ENCODE results near the gene TTYH3.

- TF ChIP-seq SUZ12 (IDR thresholded peaks at IDR 0.05; ENCODE audit: low read length) (no peak), HDAC2 (IDR thresholded peaks at IDR 0.05; ENCODE audit: borderline replicate concordance in 1 of 2, low read depth in 2 of 2, low read length in 2 of 2) (no peak), JUN (IDR thresholded peaks at IDR 0.05; ENCODE audit: low read depth, low read length) (no peak), SP1 (IDR thresholded peaks at IDR 0.05; ENCODE audit: low read depth, low read length) (no peak), POLR2A (IDR thresholded peaks at IDR 0.05; ENCODE audit: control extremely low read depth in 1 of 2, low read depth in 2 of 2, low read length in 2 of 2) (no peak)
Observed at GRCh38 chr7:2649991-2650390, 18.2 kb downstream of the TTYH3 start.

All from H1 (cell line).